HG03571 (cell line): ENCODE measurements around the gene CCNF.

Experiments
- ATAC-seq: cut with Tn5 transposase; IDR thresholded peaks from one replicate; pipeline ENCODE4 v1.9.1; 2021; ENCODE audit not compliant: unreplicated experiment

Gene CCNF

GRCh38 chr16:2499890-2500429 is 70.7 kb downstream of the CCNF start:
- ATAC-seq: no peak

GRCh38 chr16:2500430-2500917 is 71.2 kb downstream of the CCNF start:
- no peak for ATAC-seq

GRCh38 chr16:2500918-2501750 is 71.9 kb downstream of the CCNF start:
- ATAC-seq: no peak

- ATAC-seq: no peak
Observed at GRCh38 chr16:2501946-2502895, 73.0 kb downstream of the CCNF start.

GRCh38 chr16:2505695-2506094 is 76.4 kb downstream of the CCNF start:
- ATAC-seq: no peak

- peak; percentile 56 for ATAC-seq
Observed at GRCh38 chr16:2507052-2507659, 77.9 kb downstream of the CCNF start.

- no peak for ATAC-seq
Observed at GRCh38 chr16:2507665-2508064, 78.4 kb downstream of the CCNF start.
